GM10266 (cell line): ENCODE data around the gene NECTIN2.

ENCODE experiments used
- DNase-seq: peaks from one replicate; pipeline ENCODE4 v3.0.0; 2012; ENCODE audit errors: extremely low spot score
- TF ChIP-seq, protein P1 (sequence below): IDR thresholded peaks from 2 replicates; pipeline ENCODE4 v1.5.1; 2012; ENCODE audit warnings: mild to moderate bottlenecking, low read depth; ENCODE audit not compliant: control insufficient read depth, insufficient read depth; ENCODE audit errors: missing control alignments

Gene NECTIN2

DNA sequence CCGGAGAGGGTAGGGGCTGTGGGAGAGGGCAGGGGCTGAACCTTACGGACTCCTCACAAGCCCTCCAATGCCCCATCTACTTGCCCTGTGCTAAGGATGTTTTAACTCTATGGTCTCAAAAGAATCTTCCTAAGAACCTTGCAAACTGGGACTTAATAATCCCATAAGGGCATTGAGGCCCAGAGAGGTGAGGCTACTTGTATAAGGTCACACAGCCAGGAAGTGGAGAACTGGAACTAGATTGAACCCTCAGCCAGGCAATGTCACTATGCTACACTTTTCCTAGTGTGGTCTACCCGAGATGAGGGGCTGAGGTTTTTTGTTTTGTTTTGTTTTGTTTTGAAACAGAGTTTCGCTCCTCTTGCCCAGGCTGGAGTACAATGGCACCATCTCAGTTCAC lies 85.4 kb downstream of the NECTIN2 start:
- DNase-seq, result no peak
- TF ChIP-seq, protein P1, sequence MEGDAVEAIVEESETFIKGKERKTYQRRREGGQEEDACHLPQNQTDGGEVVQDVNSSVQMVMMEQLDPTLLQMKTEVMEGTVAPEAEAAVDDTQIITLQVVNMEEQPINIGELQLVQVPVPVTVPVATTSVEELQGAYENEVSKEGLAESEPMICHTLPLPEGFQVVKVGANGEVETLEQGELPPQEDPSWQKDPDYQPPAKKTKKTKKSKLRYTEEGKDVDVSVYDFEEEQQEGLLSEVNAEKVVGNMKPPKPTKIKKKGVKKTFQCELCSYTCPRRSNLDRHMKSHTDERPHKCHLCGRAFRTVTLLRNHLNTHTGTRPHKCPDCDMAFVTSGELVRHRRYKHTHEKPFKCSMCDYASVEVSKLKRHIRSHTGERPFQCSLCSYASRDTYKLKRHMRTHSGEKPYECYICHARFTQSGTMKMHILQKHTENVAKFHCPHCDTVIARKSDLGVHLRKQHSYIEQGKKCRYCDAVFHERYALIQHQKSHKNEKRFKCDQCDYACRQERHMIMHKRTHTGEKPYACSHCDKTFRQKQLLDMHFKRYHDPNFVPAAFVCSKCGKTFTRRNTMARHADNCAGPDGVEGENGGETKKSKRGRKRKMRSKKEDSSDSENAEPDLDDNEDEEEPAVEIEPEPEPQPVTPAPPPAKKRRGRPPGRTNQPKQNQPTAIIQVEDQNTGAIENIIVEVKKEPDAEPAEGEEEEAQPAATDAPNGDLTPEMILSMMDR, result no peak
